Calu3 (cell line): ENCODE results near the gene LCE7A. TPM values are rescaled to one million over a fixed set of nuclear protein-coding genes. Genes with fewer than 3 reads are reported as not detected.

Source experiments
- BruUV-seq: library from RNA; stranded (reverse); fragments of 400-500 nt; replicated peaks from 2 replicates; lab custom pipeline; 2021; lab: Mats Ljungman, UMichigan
- CTCF ChIA-PET: fragments of 300-600 bp; sonication (Branson Sonifier 250); formaldehyde crosslinking; loops from one replicate; lab custom pipeline; 2022; ENCODE audit warnings: antibody characterized with exemption; lab: Charles Lee
- DNase-seq: peaks from one replicate; pipeline ENCODE4 v3.0.0; 2022
- H3K27ac Mint-ChIP-seq: one replicate; pipeline ENCODE4 v1.8.0; 2022; ENCODE audit warnings: mixed read lengths; ENCODE audit not compliant: unreplicated experiment
- H3K27me3 Mint-ChIP-seq: one replicate; pipeline ENCODE4 v1.8.0; 2022; ENCODE audit warnings: mixed read lengths; ENCODE audit not compliant: unreplicated experiment
- H3K36me3 Mint-ChIP-seq: one replicate; pipeline ENCODE4 v1.8.0; 2022; ENCODE audit warnings: mild to moderate bottlenecking, moderate library complexity, mixed read lengths; ENCODE audit not compliant: insufficient read depth, unreplicated experiment
- H3K4me1 Mint-ChIP-seq: one replicate; pipeline ENCODE4 v1.8.0; 2022; ENCODE audit warnings: mild to moderate bottlenecking, low read depth, mixed read lengths; ENCODE audit not compliant: unreplicated experiment
- H3K4me3 Mint-ChIP-seq: one replicate; pipeline ENCODE4 v1.8.0; 2022; ENCODE audit warnings: mild to moderate bottlenecking, low read depth, moderate library complexity, mixed read lengths; ENCODE audit not compliant: unreplicated experiment
- H3K9me3 Mint-ChIP-seq: one replicate; pipeline ENCODE4 v1.8.0; 2022; ENCODE audit warnings: low read depth, mixed read lengths; ENCODE audit not compliant: unreplicated experiment
- intact Hi-C: fragments of 100-400 bp; cut with micrococcal nuclease; formaldehyde crosslinking; loops from one replicate; pipeline ENCODE4 v1.10.0; 2022; ENCODE audit not compliant: unreplicated experiment
- total RNA-seq: library from RNA; stranded (reverse); gene quantifications from 2 replicates; pipeline ENCODE4 v1.2.3, GENCODE V29; 2022
- TF ChIP-seq, protein P1 (sequence below): fragments of 200-600 bp; IDR thresholded peaks from one replicate; pipeline ENCODE4 v1.8.0; 2022; ENCODE audit warnings: antibody characterized with exemption; ENCODE audit not compliant: unreplicated experiment

Gene LCE7A
- total RNA-seq, 1 experiment from 2014 or later: not detected

DNA sequence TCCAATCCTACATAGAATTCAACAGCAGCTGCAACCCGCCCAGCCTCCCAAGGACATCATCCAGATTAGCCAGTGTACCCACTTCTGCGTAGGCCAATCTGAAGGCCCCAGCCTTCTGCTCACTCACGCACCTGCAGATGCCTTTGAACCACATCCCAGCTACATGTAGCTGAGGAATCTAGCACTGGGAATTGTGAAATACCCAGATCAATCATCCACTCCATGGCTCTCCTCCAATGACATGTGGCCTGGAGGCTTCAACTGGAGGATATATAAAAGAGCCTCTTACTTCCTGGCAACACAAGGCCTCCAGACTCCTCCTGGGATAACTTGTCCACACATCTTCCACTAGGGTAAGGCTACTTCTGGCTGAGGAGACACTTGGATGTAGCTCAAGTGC lies 17.2 kb upstream of the LCE7A start, which contains the start of gene LCE6A:
Gene LCE6A (plus strand): TSS at position 301 of the 400 bp plus-strand sequence. CDS start 665 bp downstream, outside the sequence.
- intact Hi-C loops: no loop called here
- CTCF ChIA-PET: interaction anchor here (0.6 kb wide), 1 partner anchor 76 kb away, joined by 3 read pairs; no protein-coding TSS in a partner anchor
- Mint-ChIP-seq H3K36me3 (no peaks in the 10 kb centered on the region), H3K4me1 (no peaks in the 10 kb centered on the region), H3K4me3 (no peak within 1 kb of the TSS), H3K27ac (no peak within 1 kb of the TSS), H3K9me3 (no peaks in the 10 kb centered on the region), H3K27me3 (peaks cover 59% of the 10 kb centered on the region)
- no TSS peak for BruUV-seq
- TF ChIP-seq, protein P1, sequence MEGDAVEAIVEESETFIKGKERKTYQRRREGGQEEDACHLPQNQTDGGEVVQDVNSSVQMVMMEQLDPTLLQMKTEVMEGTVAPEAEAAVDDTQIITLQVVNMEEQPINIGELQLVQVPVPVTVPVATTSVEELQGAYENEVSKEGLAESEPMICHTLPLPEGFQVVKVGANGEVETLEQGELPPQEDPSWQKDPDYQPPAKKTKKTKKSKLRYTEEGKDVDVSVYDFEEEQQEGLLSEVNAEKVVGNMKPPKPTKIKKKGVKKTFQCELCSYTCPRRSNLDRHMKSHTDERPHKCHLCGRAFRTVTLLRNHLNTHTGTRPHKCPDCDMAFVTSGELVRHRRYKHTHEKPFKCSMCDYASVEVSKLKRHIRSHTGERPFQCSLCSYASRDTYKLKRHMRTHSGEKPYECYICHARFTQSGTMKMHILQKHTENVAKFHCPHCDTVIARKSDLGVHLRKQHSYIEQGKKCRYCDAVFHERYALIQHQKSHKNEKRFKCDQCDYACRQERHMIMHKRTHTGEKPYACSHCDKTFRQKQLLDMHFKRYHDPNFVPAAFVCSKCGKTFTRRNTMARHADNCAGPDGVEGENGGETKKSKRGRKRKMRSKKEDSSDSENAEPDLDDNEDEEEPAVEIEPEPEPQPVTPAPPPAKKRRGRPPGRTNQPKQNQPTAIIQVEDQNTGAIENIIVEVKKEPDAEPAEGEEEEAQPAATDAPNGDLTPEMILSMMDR: no peak
- no peak for DNase-seq

DNA sequence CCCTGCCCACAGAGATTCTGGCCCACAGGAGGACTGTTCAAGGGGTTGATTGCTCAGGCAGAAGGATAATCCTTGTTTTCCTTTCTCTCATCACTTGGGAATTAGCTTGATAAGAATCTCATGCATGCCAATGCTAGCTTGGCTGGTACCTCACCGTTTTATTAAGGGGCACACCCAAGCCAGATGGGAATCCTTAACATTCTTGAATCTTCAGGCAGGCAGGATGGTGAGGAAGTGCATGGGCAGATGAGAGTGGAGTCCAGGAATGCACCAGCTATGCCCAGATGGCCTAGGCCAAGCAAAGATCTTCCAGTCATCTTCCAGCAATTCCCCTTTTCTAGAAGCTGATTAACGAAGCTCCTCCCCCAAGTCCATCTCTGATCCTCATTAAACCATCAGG lies 4.1 kb upstream of the LCE7A start:
- peaks cover 55% of the 10 kb centered on the region for H3K27me3 Mint-ChIP-seq
- no peak overlapping the region for H3K27ac Mint-ChIP-seq
- DNase-seq: no peak
- no peak overlapping the region for H3K4me3 Mint-ChIP-seq
- CTCF ChIA-PET: no interaction called here
- intact Hi-C loops: no loop called here
- H3K36me3 Mint-ChIP-seq: no peaks in the 10 kb centered on the region
- no TSS peak for BruUV-seq
- TF ChIP-seq, protein P1: no peak
- no peaks in the 10 kb centered on the region for H3K9me3 Mint-ChIP-seq
- no peaks in the 10 kb centered on the region for H3K4me1 Mint-ChIP-seq

DNA sequence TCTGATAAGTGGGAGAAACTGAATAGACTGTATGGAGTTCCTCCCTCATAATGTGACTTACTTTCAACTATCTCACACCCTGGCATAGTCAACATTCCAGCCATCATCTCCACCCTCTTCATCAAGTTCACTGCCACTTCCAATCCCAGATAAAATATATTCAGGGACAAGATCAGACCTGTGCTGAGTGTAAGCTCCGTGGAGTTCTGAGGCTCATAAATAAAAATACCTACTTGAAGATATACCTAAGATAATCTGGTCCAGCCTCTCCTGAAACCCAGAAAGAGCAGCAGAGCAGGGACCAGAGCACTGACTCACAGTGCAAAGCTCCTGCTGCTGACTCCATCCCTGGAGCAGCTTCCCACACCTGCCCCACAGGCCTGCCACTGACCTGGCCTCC lies 1.7 kb upstream of the LCE7A start:
- Mint-ChIP-seq H3K4me3 (no peak overlapping the region), H3K4me1 (no peaks in the 10 kb centered on the region), H3K9me3 (no peaks in the 10 kb centered on the region), H3K27me3 (peaks cover 55% of the 10 kb centered on the region), H3K27ac (no peak overlapping the region), H3K36me3 (no peaks in the 10 kb centered on the region)
- DNase-seq: no peak
- TF ChIP-seq, protein P1: no peak
- no TSS peak for BruUV-seq
- CTCF ChIA-PET: no interaction called here
- intact Hi-C loops: no loop called here

DNA sequence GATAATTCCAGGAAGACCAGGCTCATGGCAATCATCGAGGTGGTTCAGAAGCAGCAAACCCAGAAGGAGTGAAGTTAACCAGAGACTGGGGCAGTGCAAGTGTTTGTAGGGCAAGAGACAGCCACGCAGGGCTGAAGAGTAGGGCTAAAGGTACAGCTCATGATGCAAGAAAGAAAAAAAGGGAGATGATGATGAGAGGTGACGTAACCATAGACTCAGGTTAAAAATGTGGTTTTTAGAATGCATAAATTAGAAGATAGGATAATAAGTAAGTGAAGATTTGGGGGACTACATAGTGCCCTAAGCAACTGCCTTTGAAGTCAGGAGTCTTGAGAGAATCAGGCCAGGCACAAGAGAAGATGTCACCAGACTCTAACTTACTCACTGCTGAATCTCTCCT lies 333 bp downstream of the LCE7A start:
- H3K4me3 Mint-ChIP-seq: no peak overlapping the region
- peaks cover 44% of the 10 kb centered on the region for H3K27me3 Mint-ChIP-seq
- H3K36me3 Mint-ChIP-seq: no peaks in the 10 kb centered on the region
- TF ChIP-seq, protein P1: no peak
- BruUV-seq: no TSS peak
- H3K9me3 Mint-ChIP-seq: no peaks in the 10 kb centered on the region
- no peaks in the 10 kb centered on the region for H3K4me1 Mint-ChIP-seq
- H3K27ac Mint-ChIP-seq: no peak overlapping the region
- DNase-seq: no peak
- CTCF ChIA-PET: interaction anchor here (0.6 kb wide), 1 partner anchor 69 kb away, joined by 4 read pairs; no protein-coding TSS in a partner anchor
- intact Hi-C loops: no loop called here
